Stimulated activated CD8-positive, alpha-beta memory T cell treated with anti-CD3 and anti-CD28 coated beads, Interleukin-7, amount 100 ng/mL, for 48 hours (primary cell): ENCODE measurements around the gene ADGRD1.

Source experiments
- DNase-seq, 2 donors: peaks; one replicate each; pipeline ENCODE4 v3.0.0-alpha.2; 2020; ENCODE audit warnings: low read depth in 1 of 2; ENCODE audit errors: extremely low read depth in 1 of 2

The ADGRD1 gene

DNA sequence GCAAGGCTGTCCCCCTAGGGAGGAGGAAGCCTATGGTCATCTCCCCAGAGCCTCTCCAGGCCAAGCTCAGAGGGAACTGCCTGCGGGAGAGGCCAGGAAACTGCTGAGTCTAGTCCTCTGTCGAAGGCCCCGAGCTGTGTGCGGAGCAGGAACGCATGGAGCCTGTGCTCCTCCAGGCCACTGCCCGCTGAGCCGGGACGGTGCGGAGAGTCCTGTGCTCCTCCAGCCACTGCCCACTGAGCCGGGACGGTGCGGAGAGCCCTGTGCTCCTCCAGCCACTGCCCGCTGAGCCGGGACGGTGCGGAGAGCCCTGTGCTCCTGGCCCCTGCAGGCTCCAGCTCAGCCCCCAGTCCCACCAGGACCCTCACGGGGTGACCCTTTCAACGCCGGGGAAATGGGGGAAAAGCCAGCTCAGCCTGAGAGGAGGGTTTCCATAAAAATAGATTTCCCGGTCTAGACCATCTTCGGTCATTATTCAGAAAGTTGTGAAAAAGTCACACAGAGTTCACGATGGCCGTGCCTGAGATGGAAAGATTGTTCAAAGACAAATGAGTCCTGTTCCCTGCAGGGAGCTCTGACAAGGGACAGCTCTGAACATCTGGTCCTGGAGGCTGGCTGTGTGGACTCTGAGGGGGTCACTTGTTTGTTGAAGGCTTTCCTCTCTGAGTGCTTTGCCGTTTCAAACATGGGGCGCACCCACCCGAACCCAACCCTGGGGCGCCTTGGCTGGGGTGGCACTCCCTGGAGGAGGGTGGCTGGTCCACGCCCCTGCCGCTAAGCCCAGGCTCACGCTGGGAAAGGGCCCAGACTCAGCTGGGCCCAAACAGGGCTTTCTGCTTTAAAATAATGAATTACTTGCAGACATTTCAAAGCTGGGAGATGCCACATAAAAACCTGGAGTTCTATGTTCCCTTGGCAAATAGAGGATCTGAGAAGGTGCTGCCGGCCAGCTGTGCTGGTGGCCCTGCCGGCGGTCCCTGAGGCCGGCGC, 85.5 kb downstream of the ADGRD1 start:
- DNase-seq, result no peak

DNA sequence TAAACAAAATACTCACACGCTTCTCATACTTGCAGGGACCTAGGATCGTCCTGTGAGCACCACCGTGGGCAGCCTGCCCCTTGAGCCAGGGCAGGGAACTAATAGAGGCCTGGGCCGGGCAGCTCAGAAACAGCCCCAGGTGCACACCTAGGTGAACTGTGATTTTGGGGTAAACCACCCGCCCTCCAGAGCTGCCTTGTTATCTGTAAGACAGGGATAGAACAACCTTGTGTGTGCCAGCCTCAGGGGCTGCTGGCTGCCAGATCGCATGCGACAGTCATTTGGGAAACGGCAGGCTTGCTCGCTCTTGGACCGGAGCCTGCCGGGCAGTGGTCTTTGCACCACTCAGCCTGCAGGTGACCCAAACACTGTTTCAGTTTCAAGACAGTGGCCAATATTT, 86.8 kb downstream of the ADGRD1 start:
- DNase-seq, result no peak

- no peak for DNase-seq
These were observed 87.7 kb downstream of the ADGRD1 start for GRCh38 chr12:131041216-131041967.

DNA sequence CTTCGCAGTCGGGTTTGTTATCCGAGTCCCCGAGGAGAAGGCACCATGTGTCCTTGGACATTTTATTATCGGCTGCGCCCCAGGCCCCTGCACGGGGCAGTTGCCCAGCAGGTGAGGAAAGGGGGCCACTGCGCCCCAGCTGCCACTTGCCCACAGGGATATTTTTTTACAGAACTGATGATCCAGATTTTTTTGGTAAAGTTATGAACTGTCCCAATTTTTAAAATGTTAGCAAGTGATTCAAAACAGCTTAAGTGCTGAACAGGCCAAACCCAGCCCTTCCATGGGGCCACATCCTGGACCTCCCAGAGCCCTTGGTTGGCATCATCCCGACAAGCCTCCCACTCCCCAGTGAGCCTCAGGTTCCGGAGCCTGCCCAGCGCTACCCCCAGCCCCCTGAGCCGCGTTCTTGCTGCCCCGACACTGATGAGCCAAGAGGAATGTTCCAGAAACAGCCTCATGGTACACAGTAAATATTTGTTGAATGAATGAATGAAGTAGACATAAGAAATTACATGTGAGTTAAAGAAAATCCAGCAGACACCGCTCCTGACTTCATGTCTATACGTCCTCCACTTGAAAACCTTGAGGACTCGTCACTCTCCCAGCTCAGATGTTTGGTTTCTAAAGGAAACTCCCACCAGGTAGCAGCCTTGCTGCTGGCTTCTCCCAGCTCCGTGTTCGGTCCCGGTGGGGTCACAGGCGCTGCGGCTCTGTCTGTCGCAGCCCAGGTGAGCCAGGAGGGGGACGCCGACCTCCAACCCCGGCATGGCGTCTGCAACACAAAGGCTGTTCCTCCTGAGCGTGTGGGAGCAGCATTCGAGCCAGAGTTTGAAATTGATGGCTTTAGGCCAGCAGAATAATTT, 88.5 kb downstream of the ADGRD1 start:
- DNase-seq, result no peak

GRCh38 chr12:131042834-131043245, 89.1 kb downstream of the ADGRD1 start:
- no peak for DNase-seq

- no peak for DNase-seq
These were observed 89.7 kb downstream of the ADGRD1 start for GRCh38 chr12:131043401-131043871.

DNA sequence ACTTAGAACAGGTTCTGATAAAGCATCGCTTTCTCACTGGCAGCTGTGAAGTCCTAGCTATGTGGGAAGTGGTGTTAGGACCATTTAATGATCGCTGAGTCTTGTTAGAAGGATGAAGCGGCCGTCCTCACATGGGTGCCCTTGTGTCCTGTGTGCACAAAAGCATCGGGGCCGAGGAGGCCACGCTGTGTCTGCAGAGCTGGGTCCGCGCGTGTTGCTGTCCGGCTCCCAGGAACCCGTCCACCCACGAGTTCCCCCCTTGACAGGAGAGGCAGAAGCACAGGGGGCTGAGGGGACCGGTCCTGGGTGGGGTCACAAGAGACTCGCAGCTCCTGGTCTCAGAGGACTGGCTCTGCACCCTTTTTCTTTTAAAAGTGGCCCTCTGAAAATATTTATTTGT, 90.4 kb downstream of the ADGRD1 start:
- no peak for DNase-seq

DNA sequence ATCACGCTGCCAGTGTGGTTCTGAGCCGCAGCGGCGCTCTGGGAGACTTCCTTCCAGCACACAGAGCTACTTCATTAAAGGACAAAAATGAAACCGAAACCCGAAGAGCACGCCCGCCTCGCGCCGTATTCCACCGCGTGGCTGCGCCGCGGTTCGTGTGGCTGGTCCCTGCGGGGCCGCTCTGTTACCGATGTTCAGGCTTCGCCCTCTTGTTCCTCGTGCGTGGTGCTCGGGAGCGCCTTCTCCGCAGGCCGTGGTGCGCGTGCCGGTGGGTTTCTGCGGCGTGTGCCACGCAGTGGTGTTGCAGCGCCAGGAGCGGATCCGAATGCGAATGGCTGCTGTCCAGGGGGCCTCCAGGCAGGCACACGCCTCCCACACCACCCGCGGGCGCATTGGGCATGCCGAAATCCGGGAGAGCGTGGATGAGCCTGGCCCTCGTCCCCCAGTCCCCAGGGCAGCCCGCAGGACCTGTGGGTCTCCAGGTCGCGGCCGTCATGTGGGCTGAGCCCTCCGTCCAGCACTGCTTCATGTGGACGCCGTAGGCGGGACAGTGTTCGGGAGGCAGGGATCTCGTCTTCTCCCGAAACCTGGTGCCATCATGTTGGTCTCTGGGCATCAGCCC, 91.2 kb downstream of the ADGRD1 start:
- no peak for DNase-seq

GRCh38 chr12:131045705-131046460, 92.2 kb downstream of the ADGRD1 start:
- DNase-seq, result no peak

DNA sequence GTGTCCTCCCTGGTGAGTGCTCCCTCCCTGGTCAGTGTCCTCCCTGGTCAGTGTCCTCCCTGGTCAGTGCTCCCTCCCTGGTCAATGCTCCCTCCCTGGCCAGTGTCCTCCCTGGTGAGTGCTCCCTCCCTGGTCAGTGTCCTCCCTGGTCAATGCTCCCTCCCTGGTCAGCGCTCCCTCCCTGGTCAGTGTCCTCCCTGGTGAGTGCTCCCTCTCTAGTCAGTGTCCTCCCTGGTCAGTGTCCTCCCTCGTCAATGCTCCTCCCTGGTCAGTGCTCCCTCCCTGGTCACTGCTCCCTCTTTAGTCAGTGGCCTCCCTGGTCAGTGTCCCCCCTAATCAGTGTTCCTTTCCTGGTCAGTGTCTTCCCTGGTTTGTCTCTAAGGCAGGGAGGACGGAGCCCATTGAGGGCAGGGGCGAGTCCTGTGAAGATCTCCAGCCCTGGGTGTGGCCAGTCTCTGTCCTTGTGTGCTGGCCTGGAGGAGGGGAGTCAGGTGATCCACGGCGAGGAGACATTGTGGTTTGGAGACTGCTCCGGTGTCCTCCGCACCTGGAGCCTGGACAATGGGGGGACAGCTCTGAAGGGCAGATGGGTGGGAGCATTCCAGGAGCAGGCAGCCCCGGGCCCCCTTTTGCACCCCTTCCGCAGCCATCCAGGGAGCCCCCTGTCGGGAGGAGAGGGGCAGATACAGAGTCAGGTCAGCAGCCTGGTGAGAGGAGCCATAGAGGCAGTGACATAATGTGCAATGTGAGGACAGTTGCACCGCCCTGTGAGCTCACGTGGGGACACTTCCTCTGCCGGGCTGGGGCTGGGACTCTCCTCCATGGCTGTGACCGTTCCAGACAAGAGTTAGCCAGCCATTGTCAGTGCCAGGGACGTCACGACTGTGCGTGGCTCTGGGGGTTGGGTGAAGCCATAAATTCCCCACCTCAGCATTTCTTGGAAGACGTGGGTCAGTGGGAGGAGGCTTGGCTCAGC, 93.4 kb downstream of the ADGRD1 start:
- DNase-seq, result no peak

GRCh38 chr12:131047789-131048610, 94.3 kb downstream of the ADGRD1 start:
- DNase-seq, result no peak

DNA sequence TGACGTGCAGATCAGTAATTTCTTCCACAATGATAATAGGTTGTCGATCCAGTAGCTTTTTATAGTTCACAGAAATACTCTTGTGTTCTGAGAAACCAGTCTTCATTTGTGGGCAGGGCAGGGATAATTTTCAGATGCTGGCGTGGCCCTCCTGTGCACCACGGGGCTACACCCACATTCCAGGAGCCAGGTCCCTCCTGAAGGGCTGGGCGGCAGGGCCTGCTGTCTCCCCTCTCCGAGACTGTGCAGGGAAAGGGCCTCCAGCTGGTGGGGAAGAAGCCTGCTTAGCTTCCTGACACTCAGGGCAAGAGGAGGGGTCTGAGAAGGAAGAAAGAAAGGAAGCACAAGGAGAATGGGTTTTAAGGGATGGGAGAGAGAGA, 94.9 kb downstream of the ADGRD1 start:
- no peak for DNase-seq

GRCh38 chr12:131049002-131049401, 95.3 kb downstream of the ADGRD1 start:
- DNase-seq, result no peak

DNA sequence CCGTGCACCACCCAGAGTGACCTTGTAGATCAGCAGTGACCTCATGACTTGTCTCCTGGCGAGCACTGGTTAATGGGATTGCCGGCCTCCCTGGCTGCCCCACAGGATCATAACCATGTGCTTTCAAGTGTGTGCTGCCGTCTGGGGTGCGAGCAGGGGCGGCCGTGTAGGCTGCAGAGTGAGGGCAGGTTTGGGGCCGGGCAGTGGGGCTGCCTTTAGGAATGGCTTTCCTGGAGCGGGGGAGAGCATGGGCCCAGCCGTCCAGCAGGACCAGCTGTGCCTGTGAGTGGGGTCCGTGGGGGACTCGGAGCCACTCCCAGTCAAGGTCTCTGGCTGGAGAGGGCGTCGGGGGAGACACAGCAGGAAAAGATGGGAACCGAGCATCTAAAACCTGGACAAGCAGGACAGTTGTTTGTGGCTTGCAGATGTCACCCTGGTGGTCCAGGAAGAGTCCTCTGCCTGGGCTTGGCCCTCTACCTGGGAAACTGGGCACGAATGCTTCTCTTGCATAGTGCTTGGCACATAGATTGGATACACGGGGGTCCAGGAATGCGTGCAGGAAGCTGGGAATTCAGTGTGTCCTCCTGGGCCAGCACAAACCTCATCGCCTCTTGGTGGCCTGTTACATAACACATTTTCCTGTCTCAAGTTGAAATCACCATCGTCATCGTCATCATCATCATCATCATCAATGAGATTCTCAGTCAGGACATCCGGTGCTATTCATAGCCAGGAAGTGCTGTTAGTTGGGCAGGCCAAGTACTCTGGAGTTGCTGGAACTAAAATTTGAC, 96.0 kb downstream of the ADGRD1 start:
- no peak for DNase-seq

GRCh38 chr12:131050463-131051154, 96.9 kb downstream of the ADGRD1 start:
- no peak for DNase-seq

DNA sequence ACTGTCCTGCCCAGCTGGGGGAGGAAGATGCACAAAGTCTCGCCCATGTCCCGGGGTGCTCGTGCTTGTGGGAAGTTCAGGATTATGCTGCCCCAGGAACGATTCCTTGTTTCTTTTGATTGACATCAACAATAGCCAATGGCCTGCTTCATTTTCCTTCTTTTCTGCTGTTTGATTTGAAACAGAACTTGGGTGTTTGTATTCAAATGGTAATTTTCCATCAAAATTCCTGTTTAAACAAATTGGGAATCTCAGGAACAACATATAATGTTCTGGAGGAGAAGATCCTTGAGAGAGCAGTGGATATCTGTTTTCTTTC, 97.4 kb downstream of the ADGRD1 start:
- DNase-seq, result no peak
